Keratinocyte (primary cell): ENCODE measurements around the gene RER1.

Experiments used
- EZH2 ChIP-seq: IDR thresholded peaks from one replicate; pipeline ENCODE4 v1.6.1; 2012; ENCODE audit warnings: inconsistent platforms, mild to moderate bottlenecking, low read length, moderate library complexity
- TF ChIP-seq, protein P1 (sequence below), 3 experiments: IDR thresholded peaks in 1 of 3; conservative IDR thresholded peaks in 1 of 3; optimal IDR thresholded peaks in 1 of 3; 2 replicates in 2 of 3; 3 replicates in 1 of 3; pipeline versions ENCODE3 to v1.5.1; 2011; ENCODE audit warnings: low read length in 3 of 3, mild to moderate bottlenecking in 3 of 3, moderate library complexity in 2 of 3, control low read depth in 1 of 3, inconsistent platforms in 1 of 3; ENCODE audit not compliant: insufficient read depth in 2 of 3; ENCODE audit errors: extremely low read depth in 1 of 3

DNA sequence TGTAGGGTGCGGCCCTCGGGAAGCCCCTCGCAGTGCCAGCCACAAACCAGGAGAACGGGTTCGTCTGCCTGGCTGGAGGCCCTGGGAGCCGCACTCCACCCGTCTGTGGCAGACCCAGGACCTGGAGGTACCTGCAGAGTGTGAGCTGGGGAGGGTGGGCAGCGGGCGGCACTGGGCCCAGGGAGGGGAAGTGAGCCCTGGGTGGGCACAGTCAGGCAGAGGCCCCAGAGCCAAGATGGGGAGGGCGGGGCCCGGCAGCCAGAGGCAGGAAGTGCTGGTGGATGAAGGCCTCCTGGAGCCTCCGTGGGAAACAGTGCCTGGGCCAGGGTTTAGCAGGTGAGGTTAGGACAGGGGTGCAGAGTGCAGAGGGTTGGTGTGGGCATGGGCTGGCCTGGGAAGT lies 24.8 kb downstream of the RER1 start:
- TF ChIP-seq, protein P1, sequence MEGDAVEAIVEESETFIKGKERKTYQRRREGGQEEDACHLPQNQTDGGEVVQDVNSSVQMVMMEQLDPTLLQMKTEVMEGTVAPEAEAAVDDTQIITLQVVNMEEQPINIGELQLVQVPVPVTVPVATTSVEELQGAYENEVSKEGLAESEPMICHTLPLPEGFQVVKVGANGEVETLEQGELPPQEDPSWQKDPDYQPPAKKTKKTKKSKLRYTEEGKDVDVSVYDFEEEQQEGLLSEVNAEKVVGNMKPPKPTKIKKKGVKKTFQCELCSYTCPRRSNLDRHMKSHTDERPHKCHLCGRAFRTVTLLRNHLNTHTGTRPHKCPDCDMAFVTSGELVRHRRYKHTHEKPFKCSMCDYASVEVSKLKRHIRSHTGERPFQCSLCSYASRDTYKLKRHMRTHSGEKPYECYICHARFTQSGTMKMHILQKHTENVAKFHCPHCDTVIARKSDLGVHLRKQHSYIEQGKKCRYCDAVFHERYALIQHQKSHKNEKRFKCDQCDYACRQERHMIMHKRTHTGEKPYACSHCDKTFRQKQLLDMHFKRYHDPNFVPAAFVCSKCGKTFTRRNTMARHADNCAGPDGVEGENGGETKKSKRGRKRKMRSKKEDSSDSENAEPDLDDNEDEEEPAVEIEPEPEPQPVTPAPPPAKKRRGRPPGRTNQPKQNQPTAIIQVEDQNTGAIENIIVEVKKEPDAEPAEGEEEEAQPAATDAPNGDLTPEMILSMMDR (optimal IDR thresholded peaks at IDR 0.05 in 1 of 3, IDR thresholded peaks at IDR 0.05 in 1 of 3, conservative IDR thresholded peaks at IDR 0.05 in 1 of 3; ENCODE audit: extremely low read depth in 1 of 3, insufficient read depth in 2 of 3, low read length in 3 of 3), result no peak
- no peak for TF ChIP-seq EZH2
